Stimulated activated CD8-positive, alpha-beta memory T cell treated with anti-CD3 and anti-CD28 coated beads, Interleukin-4, amount 100 ng/mL, for 4 hours (primary cell): ENCODE results near the gene DDIT4.
A peak's percentile ranks its signal among the peaks of the same experiment; 100 is the strongest.
"Not testable (repeated sequence)": the region's sequence is repeated elsewhere in the genome, so short reads cannot be mapped to it uniquely, and the experiment has no call there.

Experiments
- DNase-seq, 2 donors: peaks; one replicate each; pipeline ENCODE4 v3.0.0-alpha.2; 2020; ENCODE audit warnings: low read depth in 2 of 2, low spot score in 1 of 2

Gene DDIT4

GRCh38 chr10:72292223-72292691 is 18.5 kb downstream of the DDIT4 start:
- DNase-seq, result no peak

GRCh38 chr10:72295330-72295910 is 21.7 kb downstream of the DDIT4 start:
- no peak for DNase-seq

- not testable (repeated sequence) for DNase-seq
Observed at GRCh38 chr10:72296829-72297280, 23.1 kb downstream of the DDIT4 start.

- peak; percentile 86 to 96 for DNase-seq
Observed at GRCh38 chr10:72297281-72297804, 23.6 kb downstream of the DDIT4 start.

GRCh38 chr10:72297805-72298591 is 24.3 kb downstream of the DDIT4 start:
- DNase-seq, result peak; percentile 75

GRCh38 chr10:72298592-72299519 is 25.1 kb downstream of the DDIT4 start:
- DNase-seq, result no peak

- DNase-seq, result no peak
Observed at GRCh38 chr10:72303424-72304128, 29.9 kb downstream of the DDIT4 start.

GRCh38 chr10:72306215-72306760 is 32.6 kb downstream of the DDIT4 start:
- DNase-seq, result no peak

- not testable (repeated sequence) for DNase-seq
Observed at GRCh38 chr10:72307711-72308110, 34.0 kb downstream of the DDIT4 start.

GRCh38 chr10:72308320-72308987 is 34.7 kb downstream of the DDIT4 start:
- no peak for DNase-seq

GRCh38 chr10:72309290-72310240 is 35.8 kb downstream of the DDIT4 start:
- no peak for DNase-seq

- DNase-seq, result no peak
Observed at GRCh38 chr10:72310241-72310633, 36.5 kb downstream of the DDIT4 start.

GRCh38 chr10:72310636-72311035 is 36.9 kb downstream of the DDIT4 start:
- no peak for DNase-seq

GRCh38 chr10:72311667-72312066 is 37.9 kb downstream of the DDIT4 start:
- DNase-seq, result no peak

GRCh38 chr10:72312865-72313391 is 39.2 kb downstream of the DDIT4 start:
- DNase-seq, result no peak

- no peak for DNase-seq
Observed at GRCh38 chr10:72314263-72314662, 40.5 kb downstream of the DDIT4 start.

- DNase-seq, result no peak
Observed at GRCh38 chr10:72315054-72315453, 41.3 kb downstream of the DDIT4 start.

- DNase-seq, result no peak
Observed at GRCh38 chr10:72315611-72316385, 42.1 kb downstream of the DDIT4 start.
